Motor neuron (in vitro differentiated cells): ENCODE results near the gene POR. TPM values are rescaled to one million over a fixed set of nuclear protein-coding genes. Genes with fewer than 3 reads are reported as not detected.
A peak's percentile ranks its signal among the peaks of the same experiment; 100 is the strongest.

Experiments used
- ATAC-seq, 8 experiments: fragments of 200-7000 bp; cut with Tn5 transposase; replicated peaks in 6 of 8; 2 replicates each; pipeline ENCODE4 v1.8.0; 2021; ENCODE audit warnings: mild to moderate bottlenecking in 8 of 8, moderate library complexity in 8 of 8
- H3K27ac ChIP-seq, 2 donors: fragments of 250-450 bp; sonication (Bioruptor Pico); 2 replicates each; pipeline ENCODE4 v1.9.0; 2021; ENCODE audit warnings: antibody characterized with exemption in 2 of 2, mild to moderate bottlenecking in 2 of 2, moderate library complexity in 1 of 2
- H3K4me1 ChIP-seq, 2 donors: fragments of 250-450 bp; sonication (Bioruptor Pico); replicated peaks in 1 of 2; 2 replicates each; pipeline ENCODE4 v1.6.1; 2021; ENCODE audit warnings: antibody characterized with exemption in 2 of 2, mild to moderate bottlenecking in 2 of 2, moderate library complexity in 1 of 2
- H3K4me3 ChIP-seq, 5 donors: fragments of 250-450 bp; sonication (Bioruptor Pico); 2 replicates each; pipeline ENCODE4 v1.9.0; 2021; ENCODE audit warnings: antibody characterized with exemption in 5 of 5, mild to moderate bottlenecking in 5 of 5, moderate library complexity in 4 of 5
- WGBS, 10 experiments: fragments of 450-650 bp; shearing (Covaris generic); methylation state at CpG; one replicate each; pipeline ENCODE4 v1.0.0; 2022; 5-methylcytosine and 5-hydroxymethylcytosine counted together
- in situ Hi-C, 9 experiments: fragments of 400-800 bp; cut with MboI; loops; one replicate each; pipeline ENCODE4 v1.15.0; 2021; ENCODE audit warnings: low sequenced_read_pairs in 9 of 9, low pct_unique_long_range_greater_than_20kb in 2 of 9; ENCODE audit not compliant: unreplicated experiment in 9 of 9
- total RNA-seq, 8 experiments: library from RNA; unstranded; fragments of 300-600 nt; gene quantifications; 2 replicates each; pipeline versions ENCODE4 v1.2.3 to v1.2.4, GENCODE V29; 2022

POR gene
- total RNA-seq, 8 experiments from 2014 or later: 52.9 to 105 (median 66.2) TPM

DNA sequence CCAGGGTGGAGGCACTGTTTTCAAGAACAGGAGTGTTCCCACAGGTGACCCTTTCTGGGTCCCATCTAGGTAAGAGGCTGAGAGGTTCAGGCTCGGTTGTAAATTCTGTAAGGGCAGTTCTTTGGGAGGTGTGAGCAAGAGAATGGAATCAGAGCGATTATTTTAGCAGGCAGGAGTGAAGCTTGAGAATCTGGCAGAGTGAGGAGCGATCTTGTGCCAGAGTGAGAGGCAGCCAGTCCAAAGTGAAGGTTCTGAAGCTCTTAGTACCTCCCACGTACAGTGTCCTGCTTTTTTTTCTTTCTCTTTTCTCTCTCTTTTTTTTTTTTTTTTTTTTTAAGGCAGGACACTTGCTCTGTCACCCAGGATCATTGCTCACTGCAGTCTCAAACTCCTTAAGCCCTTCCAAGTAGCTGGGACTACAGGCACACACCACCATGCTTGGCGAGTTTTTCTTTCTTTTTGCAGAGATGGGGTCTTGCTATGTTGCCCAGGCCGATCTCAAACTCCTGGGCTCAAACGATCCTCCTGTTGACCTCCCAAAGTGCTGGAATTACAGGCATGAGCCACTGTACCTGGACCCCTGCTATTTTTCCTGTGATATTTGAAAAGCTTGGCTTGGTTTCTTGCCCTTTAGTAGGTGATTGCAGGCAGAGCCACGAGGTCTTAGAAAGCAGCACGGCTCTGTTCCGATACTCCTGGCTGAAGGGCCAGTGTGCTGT is 10.9 kb downstream of the POR start:
- no peaks in the 10 kb centered on the region for H3K4me1 ChIP-seq
- no peak overlapping the region for H3K27ac ChIP-seq
- no peak for ATAC-seq
- WGBS, 10 experiments: 60 to 92% (median 78%) methylated on average over 3 to 7 of the region's 10 CpGs; no CpG with 5 or more reads in 4 of the 10 experiments
- in situ Hi-C loops: no loop called here
- H3K4me3 ChIP-seq: no peak overlapping the region

DNA sequence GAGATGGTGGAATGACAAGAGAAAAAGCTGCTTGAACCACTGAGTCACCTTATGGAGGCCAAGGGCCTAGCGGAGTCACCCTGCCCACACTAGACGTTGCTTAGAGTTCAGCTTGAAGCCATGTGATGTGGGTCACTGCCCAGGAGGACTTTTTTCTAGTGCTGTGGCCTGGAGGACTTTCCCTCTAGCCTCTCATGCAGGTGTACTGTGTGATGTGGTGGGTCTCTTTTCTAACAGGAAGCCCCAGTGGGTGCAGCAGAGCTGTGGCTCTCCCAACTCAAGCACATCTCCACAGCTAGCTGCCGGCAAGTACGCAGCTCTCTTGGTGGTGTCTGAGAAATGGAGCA is 13.6 kb downstream of the POR start:
- peaks cover 0 to 6% of the 10 kb centered on the region in 2 donors for H3K4me1 ChIP-seq
- no peak for ATAC-seq
- H3K27ac ChIP-seq: no peak overlapping the region
- in situ Hi-C loops: no loop called here
- no peak overlapping the region for H3K4me3 ChIP-seq
- 88 to 100% (median 96%) methylated on average over 1 to 4 of the region's 4 CpGs; no CpG with 5 or more reads in 4 of the 10 experiments for WGBS, 10 experiments

GRCh38 chr7:75931680-75932079 is 16.7 kb downstream of the POR start:
- Histone ChIP-seq H3K27ac (peak overlapping the region; percentile 11 to 35), H3K4me3 (no peak overlapping the region), H3K4me1 (peaks cover 2 to 6% of the 10 kb centered on the region in 2 donors)
- ATAC-seq: peak in 5 of 8 experiments; percentile 59 to 82 (median 62)
- in situ Hi-C loops: no loop called here
- 0 to 100% (median 68%) methylated on average over 1 to 4 of the region's 5 CpGs; no CpG with 5 or more reads in 1 of the 10 experiments for WGBS, 10 experiments

DNA sequence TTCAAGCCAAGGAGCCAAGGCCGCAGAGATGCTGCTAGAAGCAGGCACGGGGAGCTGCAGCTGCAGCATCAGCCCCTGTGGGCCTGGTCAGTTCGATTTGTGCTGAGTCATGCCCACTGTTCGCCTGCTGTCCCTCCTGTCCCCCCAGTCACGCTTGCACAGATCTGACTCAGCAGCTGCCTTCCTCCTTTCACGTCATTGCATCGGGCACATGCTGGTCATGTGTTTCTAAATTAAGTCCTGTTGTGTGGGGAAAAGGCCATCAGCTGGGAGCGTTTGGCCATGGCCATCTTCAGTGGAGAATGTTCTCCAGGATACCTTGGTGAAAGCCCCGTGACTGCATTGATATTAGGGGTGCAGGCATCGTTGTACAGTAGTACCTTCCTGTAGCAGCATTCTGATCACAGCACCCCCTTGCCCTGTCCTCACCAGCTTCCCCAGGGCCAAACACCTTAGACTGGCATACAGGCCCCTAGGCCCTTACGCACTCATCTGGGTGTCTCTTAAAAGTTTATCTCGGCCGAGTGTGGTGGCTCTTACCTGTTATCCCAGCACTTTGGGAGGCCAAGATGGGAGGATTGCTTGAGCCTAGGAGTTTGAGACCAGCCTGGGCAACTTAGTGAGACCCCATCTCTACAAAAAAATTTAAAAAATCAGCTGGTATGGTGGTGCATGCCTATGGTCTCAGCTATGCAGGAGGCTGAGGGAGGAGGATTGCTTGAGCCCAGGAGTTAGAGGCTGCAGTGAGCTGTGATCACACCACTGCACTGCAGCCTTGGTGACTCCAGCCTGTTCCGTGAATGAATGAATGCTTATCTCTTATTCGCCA is 23.2 kb downstream of the POR start:
- ATAC-seq: peak; percentile 32 to 99 (median 95)
- Histone ChIP-seq H3K27ac (peak overlapping the region; percentile 53 to 74), H3K4me1 (peaks cover 0 to 12% of the 10 kb centered on the region in 2 donors), H3K4me3 (no peak overlapping the region)
- in situ Hi-C loops: no loop called here
- WGBS, 10 experiments: 0 to 100% (median 55%) methylated on average over 1 to 9 of the region's 15 CpGs; no CpG with 5 or more reads in 2 of the 10 experiments

DNA sequence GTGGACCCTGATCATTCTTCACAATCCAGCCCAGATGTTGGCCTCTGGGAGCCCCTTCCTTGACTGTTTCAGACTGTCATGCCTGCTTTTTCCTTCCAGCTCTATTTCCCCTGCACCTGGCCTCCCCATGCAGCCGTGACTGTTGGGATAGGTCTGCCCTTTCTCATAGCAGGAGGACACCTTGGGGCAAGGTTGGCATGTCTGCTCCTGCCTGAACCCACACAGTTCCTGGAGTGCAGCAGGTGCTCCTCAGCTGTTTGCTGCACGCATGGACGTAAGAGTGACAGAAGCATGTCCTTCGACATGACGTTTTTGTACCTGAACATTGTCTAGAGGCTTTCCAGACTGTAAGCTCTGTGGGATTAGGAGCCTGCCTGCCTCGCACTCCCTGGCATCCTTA is 24.0 kb downstream of the POR start:
- H3K4me3 ChIP-seq: no peak overlapping the region
- H3K27ac ChIP-seq: peak overlapping the region in 1 of 2 donors; percentile 50
- ATAC-seq: no peak
- H3K4me1 ChIP-seq: peaks cover 0 to 12% of the 10 kb centered on the region in 2 donors
- WGBS, 10 experiments: 60 to 100% (median 87%) methylated on average over 1 to 6 of the region's 6 CpGs; no CpG with 5 or more reads in 3 of the 10 experiments
- in situ Hi-C loops: no loop called here

GRCh38 chr7:75943864-75944263 is 28.9 kb downstream of the POR start:
- peak in 7 of 8 experiments; percentile 69 to 99 (median 75) for ATAC-seq
- WGBS, 10 experiments: 21 to 100% (median 90%) methylated on average over 2 to 6 of the region's 6 CpGs; no CpG with 5 or more reads in 3 of the 10 experiments
- H3K27ac ChIP-seq: no peak overlapping the region

DNA sequence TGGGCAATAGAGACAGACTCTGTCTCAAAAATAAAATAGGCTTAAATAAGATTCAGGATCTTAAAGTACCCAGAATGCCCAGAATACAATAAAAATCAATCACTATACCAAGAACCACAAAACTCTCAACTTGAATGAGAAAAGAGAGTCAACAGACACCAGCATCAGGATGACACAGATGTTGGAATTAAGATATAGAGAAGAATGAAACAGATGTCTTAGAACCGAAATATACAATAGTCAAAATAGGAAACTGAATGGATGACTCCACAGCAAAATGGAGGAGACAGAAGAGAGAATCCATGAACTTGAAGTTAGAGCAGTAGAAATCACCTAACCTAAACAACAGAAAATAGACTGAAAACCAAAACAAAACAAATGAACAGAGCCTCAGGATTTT is 29.6 kb downstream of the POR start:
- no peak overlapping the region for H3K27ac ChIP-seq
- no peak overlapping the region for H3K4me3 ChIP-seq
- no peak for ATAC-seq
- in situ Hi-C loops: no loop called here
- peaks cover 0 to 11% of the 10 kb centered on the region in 2 donors for H3K4me1 ChIP-seq
- WGBS, 10 experiments: 92 to 100% (median 100%) methylated on average over 1 of the region's 1 CpG; no CpG with 5 or more reads in 1 of the 10 experiments

More at GRCh38 chr7:75943864-75944263, 28.9 kb downstream of the POR start:
- no peak overlapping the region for H3K4me3 ChIP-seq
- H3K4me1 ChIP-seq: peaks cover 0 to 11% of the 10 kb centered on the region in 2 donors
- in situ Hi-C loops: no loop called here

DNA sequence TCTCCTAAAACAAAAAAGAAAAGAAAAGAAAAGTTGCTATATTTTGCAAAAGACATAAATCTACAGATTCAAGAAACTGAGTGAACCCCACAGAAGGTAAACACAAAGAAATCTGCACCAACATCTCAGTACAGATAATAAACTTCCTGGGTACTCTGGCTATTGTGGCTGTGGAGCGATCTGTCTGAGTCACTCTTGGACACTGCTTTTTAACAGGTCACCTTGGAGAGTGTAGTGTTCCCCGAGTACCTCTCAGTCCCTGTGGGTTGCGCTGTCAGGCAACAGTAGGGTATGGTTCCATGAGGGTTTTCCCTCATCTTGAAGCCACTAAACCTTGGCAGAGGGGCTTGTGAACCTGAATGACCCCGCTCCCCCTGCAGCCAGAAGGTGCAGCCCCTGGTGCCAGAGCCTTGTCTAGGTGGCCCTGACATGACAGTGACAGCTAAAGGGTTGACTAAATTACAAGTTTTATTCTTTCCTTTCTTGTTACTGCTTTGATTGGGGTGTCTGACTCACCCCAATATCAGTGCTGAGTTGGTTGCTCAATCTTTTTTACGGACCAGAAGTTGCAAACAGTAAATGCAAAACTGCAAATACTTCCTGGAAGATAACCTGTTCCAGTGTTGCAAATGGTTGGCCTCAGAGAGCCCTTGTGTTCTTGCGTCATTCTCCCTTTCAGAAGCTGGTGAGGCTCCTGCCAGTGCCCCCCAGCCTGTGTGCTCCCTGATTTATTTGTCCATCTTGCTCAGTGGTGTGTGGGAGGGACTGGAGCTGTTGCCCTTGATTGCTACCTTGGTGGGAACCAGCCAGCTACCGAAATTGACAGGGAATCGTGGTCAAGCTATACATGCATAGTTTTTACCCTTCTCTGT is 30.6 kb downstream of the POR start:
- H3K27ac ChIP-seq: no peak overlapping the region
- in situ Hi-C loops: no loop called here
- no peak overlapping the region for H3K4me3 ChIP-seq
- WGBS, 10 experiments: 80 to 100% (median 92%) methylated on average over 1 to 5 of the region's 8 CpGs; no CpG with 5 or more reads in 2 of the 10 experiments
- ATAC-seq: peak in 7 of 8 experiments; percentile 17 to 76 (median 72)
- H3K4me1 ChIP-seq: peaks cover 0 to 17% of the 10 kb centered on the region in 2 donors

GRCh38 chr7:75946207-75946855 is 31.4 kb downstream of the POR start:
- in situ Hi-C loops: no loop called here
- ATAC-seq: no peak
- H3K4me3 ChIP-seq: no peak overlapping the region
- H3K27ac ChIP-seq: no peak overlapping the region
- H3K4me1 ChIP-seq: peaks cover 0 to 17% of the 10 kb centered on the region in 2 donors
- 50 to 100% (median 88%) methylated on average over 1 to 8 of the region's 8 CpGs; no CpG with 5 or more reads in 3 of the 10 experiments for WGBS, 10 experiments

DNA sequence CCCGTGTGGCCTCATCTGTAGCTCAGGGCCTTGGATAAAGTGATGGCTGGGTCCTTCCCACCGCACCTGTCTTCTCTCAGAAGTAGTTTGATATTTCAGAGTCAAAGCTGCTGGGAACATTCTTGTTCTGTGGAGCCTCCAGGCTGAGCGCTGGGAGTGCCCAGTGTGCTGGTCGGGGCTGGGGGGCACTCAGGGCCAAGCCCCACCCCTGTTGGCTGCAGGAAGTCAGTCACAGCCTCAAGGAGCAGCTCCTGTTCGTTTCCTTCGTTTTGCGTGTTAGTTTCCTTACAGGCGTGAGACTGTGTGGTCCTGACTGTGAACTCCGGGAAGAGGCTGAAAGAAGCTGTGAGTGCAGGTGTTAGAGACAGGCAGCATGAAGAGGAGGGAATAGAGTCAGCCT is 33.2 kb downstream of the POR start:
- in situ Hi-C loops: no loop called here
- 37 to 90% (median 68%) methylated on average over 1 to 4 of the region's 9 CpGs; no CpG with 5 or more reads in 4 of the 10 experiments for WGBS, 10 experiments
- Histone ChIP-seq H3K27ac (no peak overlapping the region), H3K4me3 (no peak overlapping the region), H3K4me1 (peaks cover 0 to 17% of the 10 kb centered on the region in 2 donors)
- ATAC-seq: no peak

- H3K4me1 ChIP-seq: peaks cover 0 to 13% of the 10 kb centered on the region in 2 donors
- peak in 5 of 8 experiments; percentile 43 to 79 (median 71) for ATAC-seq
- in situ Hi-C loops: no loop called here
- peak overlapping the region in 1 of 2 donors; percentile 26 for H3K27ac ChIP-seq
- H3K4me3 ChIP-seq: no peak overlapping the region
- WGBS, 10 experiments: 77 to 100% (median 91%) methylated on average over 1 to 10 of the region's 15 CpGs; no CpG with 5 or more reads in 3 of the 10 experiments
These were observed 35.2 kb downstream of the POR start for GRCh38 chr7:75950111-75950681.

DNA sequence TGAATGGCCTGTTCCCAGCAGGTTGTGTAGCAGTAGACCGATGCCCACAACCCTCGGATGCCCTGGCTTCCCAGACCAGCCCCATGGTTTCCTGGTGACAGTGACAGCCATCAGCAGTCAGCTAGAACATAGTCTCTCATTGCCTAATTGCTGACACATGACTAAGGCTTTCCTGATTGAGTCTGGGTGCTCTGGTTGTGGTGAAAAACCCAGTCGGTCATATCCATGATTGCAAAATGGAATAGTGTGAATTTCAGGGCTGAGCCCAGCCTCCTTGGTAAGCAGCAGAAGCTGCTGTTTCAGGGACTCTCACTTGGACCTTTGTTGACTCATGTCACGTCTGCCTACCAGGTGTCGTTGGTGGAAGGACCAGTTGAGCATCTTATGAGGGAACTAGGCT is 36.6 kb downstream of the POR start:
- Histone ChIP-seq H3K27ac (no peak overlapping the region), H3K4me1 (peaks cover 0 to 6% of the 10 kb centered on the region in 2 donors), H3K4me3 (no peak overlapping the region)
- ATAC-seq: peak in 3 of 8 experiments; percentile 59 to 98 (median 90)
- 40 to 100% (median 86%) methylated on average over 1 to 4 of the region's 5 CpGs; no CpG with 5 or more reads in 4 of the 10 experiments for WGBS, 10 experiments
- in situ Hi-C loops: no loop called here
